Stomach (tissue), 4 donors: ENCODE measurements around the gene PLPP4.

Experiments
- CTCF ChIP-seq, 7 experiments: fragments of 450-650 bp in 4 of 7; fragments of 200-600 bp in 3 of 7; sonication (generic) in 3 of 7; IDR thresholded peaks; one replicate each; pipeline ENCODE4 v1.5.1; 2016 to 2019; ENCODE audit warnings: antibody characterized with exemption in 7 of 7, control low read depth in 2 of 7, mild to moderate bottlenecking in 1 of 7
- POLR2A ChIP-seq, 4 donors: fragments of 450-650 bp; IDR thresholded peaks; one replicate each; pipeline ENCODE4 v1.6.1; 2016; ENCODE audit warnings: antibody characterized with exemption in 4 of 4, control low read depth in 2 of 4, mild to moderate bottlenecking in 1 of 4, moderate library complexity in 1 of 4

DNA sequence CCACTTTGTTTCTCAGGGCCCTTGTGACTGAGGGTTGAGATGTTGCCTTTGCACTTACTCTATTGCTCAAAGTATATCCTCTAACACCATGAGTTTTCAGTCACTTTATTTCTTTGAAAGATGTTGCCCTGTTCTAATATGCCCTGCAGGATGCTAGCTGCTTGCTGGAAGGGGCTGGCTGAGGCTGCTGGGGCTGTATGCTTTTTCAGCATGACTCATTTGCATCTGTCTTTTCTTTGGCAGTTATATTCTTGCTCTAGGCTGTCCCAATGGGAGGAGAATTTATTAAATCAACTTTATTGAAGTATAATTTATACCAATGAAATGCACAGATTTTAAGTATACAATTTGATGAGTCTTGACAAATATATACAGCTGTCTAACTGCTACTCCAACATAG, 157.7 kb downstream of the PLPP4 start:
- TF ChIP-seq POLR2A (IDR thresholded peaks at IDR 0.05): no peak
- no peak for TF ChIP-seq CTCF (IDR thresholded peaks at IDR 0.05)
